GM12801 (cell line): Measurements from ENCODE around the gene AMPD3.

ENCODE experiments used
- TF ChIP-seq, protein P1 (sequence below): IDR thresholded peaks from one replicate; pipeline ENCODE4 v1.5.1; 2011; ENCODE audit warnings: control low read depth; ENCODE audit not compliant: insufficient read length; ENCODE audit errors: extremely low read depth

The AMPD3 gene

DNA sequence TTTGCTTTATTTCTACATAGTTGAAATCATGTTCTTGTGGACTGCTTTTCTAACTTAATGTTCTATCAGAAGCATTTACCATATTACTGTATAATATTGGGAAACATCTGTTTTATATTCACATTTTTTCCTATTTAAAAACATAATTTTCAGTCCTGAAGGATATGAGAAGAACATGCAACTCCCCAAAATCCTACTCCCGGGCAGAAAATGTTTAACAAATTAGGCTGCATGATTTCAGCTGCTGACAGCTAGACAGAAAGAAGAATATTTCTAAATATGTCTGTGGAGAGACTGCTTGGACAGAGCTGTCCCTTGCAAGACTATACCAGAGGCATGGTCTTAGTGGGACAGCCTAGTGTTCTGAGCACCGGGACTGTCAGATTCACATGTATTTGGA is 15.7 kb upstream of the AMPD3 start:
- TF ChIP-seq, protein P1, sequence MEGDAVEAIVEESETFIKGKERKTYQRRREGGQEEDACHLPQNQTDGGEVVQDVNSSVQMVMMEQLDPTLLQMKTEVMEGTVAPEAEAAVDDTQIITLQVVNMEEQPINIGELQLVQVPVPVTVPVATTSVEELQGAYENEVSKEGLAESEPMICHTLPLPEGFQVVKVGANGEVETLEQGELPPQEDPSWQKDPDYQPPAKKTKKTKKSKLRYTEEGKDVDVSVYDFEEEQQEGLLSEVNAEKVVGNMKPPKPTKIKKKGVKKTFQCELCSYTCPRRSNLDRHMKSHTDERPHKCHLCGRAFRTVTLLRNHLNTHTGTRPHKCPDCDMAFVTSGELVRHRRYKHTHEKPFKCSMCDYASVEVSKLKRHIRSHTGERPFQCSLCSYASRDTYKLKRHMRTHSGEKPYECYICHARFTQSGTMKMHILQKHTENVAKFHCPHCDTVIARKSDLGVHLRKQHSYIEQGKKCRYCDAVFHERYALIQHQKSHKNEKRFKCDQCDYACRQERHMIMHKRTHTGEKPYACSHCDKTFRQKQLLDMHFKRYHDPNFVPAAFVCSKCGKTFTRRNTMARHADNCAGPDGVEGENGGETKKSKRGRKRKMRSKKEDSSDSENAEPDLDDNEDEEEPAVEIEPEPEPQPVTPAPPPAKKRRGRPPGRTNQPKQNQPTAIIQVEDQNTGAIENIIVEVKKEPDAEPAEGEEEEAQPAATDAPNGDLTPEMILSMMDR: no peak

DNA sequence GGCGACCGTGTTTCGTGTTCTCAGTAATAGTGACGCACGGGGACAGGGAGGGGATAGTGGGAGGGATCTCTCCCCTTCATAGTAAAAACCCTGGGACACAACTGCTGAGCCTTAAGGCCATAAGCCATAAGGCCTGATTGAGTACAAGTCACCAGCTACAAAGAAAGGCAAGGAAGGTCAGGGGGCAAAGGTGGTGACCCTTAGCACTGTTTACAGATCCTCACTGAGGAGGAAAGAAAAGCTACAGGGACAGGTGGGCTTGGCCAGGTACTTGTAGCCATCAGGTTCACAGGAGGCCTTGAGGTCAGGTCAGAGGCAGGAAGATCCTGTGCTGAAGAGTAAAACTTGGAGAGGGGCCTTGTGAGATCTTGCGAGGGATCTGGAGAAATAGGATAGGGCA is 15.1 kb upstream of the AMPD3 start:
- TF ChIP-seq, protein P1: no peak

DNA sequence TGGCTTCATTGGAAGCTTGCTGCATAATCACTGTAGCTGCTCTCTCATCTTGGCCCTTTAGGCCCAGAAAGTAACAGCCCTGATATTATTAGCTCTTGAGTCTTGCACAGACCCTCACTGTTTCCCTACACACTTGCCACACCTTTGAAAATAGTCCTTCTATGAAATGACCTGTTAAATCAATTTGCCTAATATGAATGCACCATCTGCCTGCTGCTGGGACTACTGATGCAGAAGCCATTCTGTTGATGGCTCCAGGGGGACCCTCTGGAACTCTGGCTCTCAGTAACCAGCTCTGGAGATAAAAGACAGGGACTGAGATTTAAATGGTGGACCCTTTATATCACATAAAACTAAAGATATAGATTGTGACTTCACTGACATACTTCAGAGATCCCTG is 14.7 kb upstream of the AMPD3 start:
- TF ChIP-seq, protein P1: no peak

DNA sequence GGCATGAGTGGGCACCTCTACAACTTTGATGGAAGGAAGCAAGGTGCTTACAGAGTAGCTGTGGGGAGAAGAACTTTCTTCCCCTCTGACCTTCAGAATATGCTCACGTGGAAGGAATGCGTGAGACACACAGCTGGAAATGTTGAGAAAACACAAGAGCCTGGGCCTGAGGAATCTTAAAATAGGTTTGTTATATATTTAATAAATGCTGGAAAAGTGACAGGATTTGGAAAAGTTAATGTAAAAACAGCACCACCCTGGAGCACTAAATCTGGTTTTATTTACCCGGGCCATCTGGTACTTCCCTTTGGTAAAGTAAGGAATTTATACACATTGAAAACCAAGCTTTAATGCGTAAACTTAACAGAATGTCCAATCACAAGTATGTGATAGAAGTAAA is 14.0 kb upstream of the AMPD3 start:
- TF ChIP-seq, protein P1: no peak

DNA sequence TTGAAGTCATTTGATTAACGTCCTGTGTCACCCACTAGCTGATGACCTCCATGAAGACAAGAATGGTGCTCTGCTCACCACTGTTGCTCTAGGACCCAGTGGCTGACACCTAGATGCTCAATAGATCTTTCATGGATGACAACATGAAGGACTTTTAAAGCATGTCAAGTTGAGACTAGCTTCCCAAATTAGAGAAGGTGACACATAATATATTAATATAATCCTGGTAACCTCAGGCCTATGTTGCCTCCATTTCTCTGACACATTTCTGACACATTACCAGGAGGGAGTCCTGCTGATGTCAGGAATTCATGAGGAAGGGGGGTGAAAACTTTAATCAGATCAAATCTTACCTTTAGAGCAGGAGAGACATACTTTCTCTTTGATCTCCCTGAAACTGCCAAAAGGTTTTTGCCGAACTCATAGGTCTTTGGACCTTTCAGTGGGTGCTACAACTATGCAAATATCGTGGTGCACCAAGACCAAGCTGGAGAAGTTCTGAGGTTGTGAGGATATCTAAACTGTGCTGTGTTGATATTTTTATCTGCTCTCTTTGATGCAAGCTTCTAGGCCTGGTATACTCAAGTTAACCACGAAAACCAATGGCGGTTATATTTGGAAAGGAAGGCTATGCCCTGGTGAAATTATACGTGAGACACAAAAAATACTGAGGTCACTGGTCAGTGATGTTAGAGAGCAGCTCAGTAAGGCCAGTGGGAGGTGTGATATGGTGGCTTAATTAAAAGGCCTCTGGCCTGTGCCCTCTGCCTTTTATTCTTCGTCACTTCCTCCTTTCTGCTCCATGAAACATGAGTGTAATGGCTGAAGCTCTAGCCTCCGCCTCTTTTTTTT is 13.2 kb upstream of the AMPD3 start:
- TF ChIP-seq, protein P1: no peak

DNA sequence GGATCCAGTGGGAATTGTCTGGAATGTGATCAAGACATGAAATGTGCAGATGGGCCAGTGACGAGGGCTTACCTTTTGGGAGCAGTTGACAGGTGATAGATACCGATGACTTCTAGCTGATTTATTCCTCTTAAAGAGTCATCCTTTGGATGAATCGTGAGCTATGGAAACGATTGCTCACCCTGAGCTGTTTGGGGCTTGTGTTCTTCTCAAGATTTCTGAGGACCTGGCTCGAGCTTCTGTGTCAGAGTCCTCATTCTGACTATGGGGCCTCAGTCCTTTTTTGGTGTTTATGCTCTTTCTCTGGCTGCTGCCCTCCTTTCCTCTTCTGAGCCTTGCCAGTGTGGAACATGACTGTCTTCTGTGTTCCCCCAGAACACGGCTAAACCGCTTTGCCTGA is 11.9 kb upstream of the AMPD3 start:
- TF ChIP-seq, protein P1: no peak

DNA sequence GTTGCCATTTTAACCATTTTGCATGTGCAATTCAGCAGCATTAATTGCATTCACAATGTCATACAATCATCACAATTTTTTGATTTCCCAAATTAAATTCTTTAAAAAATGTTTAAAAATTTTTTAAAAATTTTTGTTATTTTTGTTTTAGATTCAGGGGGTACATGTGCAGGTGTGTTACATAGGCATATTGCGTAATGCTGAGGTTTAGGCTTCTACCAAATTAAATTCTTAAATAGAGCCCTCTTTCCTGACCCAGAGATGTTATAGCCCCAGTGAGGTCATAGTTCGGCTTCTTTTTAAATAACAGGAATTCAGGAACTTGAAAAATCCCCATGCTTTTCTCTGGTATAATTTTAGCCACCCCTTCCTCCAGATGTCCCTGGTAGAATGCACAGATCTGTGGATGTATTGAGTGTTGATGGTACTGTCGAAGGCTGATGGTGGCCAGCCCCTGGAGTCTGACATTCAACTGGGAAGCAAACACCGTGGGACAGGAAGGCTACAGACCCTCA is 11.3 kb upstream of the AMPD3 start:
- TF ChIP-seq, protein P1: no peak
